H7 (cell line): ENCODE data around the gene MAML1. TPM values are rescaled to one million over a fixed set of nuclear protein-coding genes. Genes with fewer than 3 reads are reported as not detected.

Source experiments
- DNase-seq: peaks from one replicate; pipeline ENCODE4 v3.0.0; 2012
- H3K27me3 ChIP-seq: 2 replicates; pipeline ENCODE4 v1.6.0; 2011; ENCODE audit warnings: mild to moderate bottlenecking, low read length; ENCODE audit not compliant: control insufficient read depth, insufficient read depth
- H3K36me3 ChIP-seq: replicated peaks from 2 replicates; pipeline ENCODE4 v1.5.1; 2011; ENCODE audit warnings: low read length; ENCODE audit not compliant: control insufficient read depth, insufficient read depth
- H3K4me3 ChIP-seq: 2 replicates; pipeline ENCODE4 v1.5.1; 2011; ENCODE audit warnings: low read depth, mild to moderate bottlenecking, control low read depth, low read length, moderate library complexity; ENCODE audit not compliant: insufficient read depth
- total RNA-seq: library from RNA; depleted of rRNA; stranded (reverse); fragments of >200 nt; shearing (Covaris generic); gene quantifications from 2 replicates; pipeline ENCODE4 v1.2.3, GENCODE V29; 2014

The MAML1 gene
- total RNA-seq, 1 experiment from 2014 or later: 21.5 TPM

DNA sequence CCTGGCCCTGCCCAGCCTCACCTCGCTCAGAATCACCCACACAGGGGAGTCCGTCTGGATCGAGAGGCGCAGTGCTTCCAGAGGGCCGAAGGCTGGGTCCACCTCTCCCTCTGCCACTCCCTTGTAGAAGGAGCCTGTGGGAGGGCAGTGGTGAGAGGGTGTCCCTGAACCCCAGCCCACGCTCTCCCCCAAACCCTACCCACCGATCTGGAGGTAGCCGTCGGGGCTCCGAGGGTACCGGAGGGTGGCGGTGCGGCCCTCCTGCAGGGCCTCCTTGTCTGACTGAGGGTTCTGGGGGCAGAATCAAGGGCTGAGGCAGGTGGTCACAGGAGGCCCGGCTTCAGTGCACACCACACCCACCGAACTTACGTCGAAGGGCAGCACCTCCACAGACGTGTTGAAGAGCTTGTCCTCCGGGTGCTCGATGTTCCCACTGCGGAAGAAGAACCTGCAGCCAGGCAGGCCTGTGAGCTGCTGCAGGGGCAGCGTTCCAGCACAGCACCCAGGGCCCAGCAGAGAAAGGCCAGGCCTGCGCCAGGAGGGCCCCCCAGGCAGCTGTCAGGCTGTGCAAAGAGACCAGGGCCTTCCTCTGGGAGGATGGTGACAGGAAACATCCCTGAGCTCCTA is 65.6 kb downstream of the MAML1 start:
- H3K4me3 ChIP-seq: no peak overlapping the region
- H3K36me3 ChIP-seq: peaks cover 16% of the 10 kb centered on the region
- peak; percentile 44 for DNase-seq
- H3K27me3 ChIP-seq: no peaks in the 10 kb centered on the region

DNA sequence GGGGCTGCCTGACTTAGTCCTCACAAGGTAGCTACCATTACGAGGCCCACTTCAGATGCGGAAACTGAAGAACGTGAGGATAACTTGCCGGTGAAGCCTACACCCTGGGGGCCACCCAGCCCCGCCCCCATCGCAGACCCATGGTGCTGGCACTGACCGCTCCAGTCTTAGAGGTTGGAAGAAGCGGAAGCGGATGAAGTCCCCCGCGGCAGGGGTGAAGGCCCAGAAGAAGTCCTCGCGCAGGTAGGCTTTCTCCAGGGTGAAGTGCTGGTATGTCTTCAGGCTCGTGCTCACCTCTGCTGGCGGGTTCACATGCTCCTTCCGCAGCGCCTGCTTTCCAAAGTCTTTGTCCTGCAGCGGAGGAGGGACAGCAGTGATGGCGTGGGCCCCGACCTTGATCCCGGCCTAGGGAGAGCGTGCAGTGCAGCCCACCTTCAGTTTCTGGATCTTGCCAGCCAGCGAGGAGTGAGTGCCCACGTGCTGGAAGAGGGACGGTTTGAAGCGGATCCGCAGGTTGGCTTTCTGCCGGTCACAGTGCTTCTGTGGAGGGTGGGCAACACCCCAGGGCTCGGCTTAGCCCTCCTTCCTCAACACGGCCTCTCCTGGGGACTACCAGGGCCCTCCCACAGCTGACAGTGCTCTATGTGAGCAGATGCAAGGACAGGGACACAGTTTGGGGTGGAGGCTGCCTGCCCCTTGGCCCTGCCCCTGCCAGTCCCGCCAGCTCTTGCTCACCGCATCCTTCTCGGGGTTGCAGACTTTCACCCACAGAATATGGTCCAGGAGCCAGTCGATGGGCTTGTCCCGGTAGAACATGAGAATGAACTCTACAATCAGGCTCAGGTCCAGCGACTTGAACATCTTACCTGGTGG is 66.4 kb downstream of the MAML1 start:
- H3K4me3 ChIP-seq: no peak overlapping the region
- H3K27me3 ChIP-seq: no peaks in the 10 kb centered on the region
- DNase-seq: no peak
- peaks cover 16% of the 10 kb centered on the region for H3K36me3 ChIP-seq

DNA sequence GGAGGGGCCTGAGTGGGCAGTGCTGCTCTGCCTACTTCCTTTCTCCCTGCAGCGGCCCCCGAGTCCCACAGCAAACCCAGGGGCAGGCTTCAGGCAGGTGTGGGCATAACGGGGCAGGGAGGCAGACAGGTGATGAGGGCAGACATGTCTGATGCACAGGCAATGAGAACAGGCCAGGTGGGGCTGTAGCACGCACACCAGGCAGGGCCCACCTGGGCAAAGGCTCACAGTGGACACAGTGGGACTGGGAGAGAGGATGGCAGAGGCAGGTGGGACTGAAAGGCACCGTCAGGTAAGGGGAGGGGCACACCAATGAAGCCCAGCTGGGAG is 67.0 kb downstream of the MAML1 start:
- Histone ChIP-seq H3K4me3 (no peak overlapping the region), H3K27me3 (no peaks in the 10 kb centered on the region), H3K36me3 (peaks cover 16% of the 10 kb centered on the region)
- DNase-seq: no peak

DNA sequence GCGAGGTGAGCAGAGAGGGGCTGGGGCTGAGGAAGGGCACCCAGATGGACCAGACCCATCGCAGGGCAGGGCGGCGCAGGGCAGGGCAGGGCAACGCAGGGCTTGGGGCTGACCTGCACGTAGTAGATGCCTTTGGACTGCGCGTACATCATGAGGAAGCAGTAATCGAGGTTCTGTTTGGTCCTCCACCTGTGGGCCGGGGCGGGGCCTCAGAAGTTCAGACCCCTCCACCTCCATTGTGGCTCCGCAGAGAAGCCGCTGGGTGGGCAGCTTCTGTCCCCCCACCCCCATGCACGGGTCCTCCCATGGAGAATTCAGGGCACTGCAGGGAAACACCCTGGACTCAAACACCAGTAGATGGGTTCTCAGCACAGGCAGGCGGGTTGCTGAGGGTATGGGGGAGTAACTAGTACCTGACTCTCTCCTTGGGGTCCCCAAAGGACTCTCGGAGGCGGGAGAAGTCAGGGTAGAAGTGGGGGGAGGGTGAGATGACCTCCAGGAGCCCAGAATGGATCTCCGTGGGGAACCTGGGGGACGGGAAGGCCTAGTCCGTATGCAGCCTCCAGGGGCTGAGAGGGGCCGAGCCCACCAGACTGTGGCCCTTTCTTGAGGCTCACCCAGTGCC is 67.6 kb downstream of the MAML1 start:
- DNase-seq: no peak
- H3K4me3 ChIP-seq: no peak overlapping the region
- no peaks in the 10 kb centered on the region for H3K27me3 ChIP-seq
- H3K36me3 ChIP-seq: peaks cover 16% of the 10 kb centered on the region

DNA sequence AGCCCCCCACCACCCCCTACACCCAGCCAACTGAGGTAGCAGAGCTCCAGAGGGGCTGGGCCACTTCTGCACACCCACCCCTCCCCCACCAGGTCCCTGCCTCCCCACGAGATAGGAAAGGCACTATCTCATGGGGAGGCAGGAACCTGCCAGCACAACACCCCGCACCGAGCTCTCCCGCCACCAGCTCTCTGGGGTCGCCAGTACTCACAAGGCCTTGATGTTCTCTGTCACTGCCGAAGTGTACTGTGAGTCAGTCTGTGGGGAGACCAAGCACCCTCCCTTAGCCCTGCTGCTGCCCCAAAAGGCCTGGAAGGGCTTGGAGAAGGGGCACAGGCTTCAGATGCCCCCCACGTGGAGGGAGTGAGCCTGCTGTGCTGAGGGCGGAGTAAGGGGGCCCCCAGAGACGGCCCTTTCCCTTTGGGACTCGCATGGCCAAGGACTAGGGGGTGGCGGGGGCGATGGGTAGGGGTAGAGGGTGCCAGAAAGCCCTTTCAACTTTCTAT is 68.1 kb downstream of the MAML1 start:
- Histone ChIP-seq H3K4me3 (no peak overlapping the region), H3K27me3 (no peaks in the 10 kb centered on the region), H3K36me3 (peaks cover 16% of the 10 kb centered on the region)
- DNase-seq: no peak

DNA sequence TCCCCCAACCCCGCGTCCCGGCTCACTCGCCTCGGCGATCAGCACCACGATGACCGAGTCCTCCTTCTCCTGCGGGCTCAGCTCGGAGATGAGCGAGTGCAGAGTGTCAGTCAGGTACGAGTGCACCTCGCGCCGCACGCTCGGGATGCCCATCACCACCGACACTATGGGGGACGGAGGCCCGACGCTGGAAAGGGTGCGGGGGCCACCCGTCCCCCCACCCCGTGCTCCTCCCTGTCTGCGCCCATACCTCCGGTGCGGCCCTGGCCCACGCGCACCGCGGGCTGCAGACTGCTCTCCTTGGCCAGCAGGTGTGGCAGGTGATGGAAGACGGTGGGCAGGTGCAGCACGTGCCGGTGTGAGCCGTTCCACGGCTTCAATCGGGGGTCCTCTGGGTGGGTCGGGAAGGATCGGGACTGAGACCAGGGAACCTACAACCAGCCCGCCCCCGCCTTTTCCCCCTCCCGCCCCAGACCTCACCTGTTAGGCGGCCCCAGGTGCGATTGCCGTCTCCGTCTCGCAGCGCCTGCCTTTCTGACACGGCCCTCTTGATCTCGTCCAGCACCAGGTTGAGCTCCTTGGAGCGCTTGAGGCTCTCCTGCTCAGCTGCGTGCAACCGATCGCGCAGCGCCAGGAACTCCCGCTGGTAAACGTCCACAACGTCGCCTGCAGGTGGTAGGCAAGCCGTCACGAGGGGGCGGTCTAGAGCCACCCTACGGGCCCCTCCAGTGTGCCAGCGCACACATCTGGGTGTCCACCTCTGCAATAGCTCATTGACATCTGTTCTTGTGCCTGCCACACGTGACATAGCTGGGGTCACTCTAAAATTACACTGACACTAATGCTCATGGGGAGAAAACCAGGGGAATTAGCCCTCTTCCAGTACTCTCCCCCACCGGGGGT is 68.9 kb downstream of the MAML1 start:
- DNase-seq: peak; percentile 94
- Histone ChIP-seq H3K4me3 (no peak overlapping the region), H3K36me3 (peaks cover 16% of the 10 kb centered on the region), H3K27me3 (no peaks in the 10 kb centered on the region)

DNA sequence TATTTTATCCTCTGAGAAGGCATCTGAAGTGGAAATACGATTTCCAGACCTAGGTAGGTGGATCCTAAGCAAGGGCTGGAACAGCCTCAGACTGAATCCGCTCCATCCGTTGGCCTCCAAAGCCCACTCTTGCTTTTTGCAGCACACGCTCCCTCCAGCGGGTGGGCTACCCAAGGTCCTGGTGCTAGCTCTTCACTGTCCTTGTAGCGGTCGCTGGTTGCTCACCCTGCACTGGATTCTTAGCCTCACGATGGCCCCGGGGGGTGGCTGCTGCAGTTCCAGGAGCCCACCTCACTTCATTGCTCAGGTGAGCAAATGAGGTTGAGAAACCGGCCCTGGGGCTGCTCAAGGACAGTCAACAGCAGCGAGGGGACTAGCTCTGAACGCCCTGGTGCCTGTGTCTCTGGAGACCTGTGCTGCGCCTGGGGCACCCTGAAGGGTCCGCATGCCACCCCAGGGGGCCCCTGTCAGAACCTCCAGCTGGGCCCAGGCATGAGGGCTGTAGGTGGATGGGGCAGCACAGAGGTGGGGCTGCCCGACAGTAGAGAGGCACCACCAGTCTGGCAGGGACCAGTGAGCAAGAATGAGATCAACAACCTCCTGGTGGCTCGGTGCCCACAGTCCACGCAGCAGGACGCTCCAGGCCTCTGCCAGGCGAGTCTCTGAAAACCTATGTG is 69.7 kb downstream of the MAML1 start:
- H3K4me3 ChIP-seq: no peak overlapping the region

DNA sequence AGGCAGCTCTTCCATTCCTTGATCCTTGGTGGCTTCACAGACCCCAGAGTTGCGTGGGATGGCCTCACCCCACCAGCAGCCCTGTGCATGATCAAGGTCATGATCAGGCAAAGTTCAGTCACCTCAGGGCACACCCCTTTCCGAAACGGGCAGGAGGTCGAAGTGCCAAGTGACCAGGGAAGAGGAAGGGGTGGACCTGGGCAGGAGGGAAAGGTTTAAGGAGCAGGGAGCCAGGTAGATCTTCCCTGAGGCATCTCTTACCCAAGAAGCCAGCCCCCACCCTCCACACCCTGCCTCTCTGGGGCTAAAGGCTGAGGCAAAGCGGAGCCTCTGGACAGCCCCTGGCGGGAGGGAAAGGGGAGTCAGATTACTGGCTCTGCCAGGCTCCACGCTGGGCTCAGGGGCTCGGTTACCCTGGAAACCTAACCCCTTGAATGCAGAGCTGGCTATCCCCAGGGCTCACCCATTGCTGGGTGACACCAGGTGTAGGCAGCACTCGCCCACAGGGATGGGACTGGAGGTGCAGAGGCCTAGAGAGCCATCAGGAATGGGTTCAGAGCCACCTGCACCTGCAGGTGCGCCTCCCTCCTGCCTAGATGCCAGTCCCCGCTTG is 70.4 kb downstream of the MAML1 start:
- H3K4me3 ChIP-seq: no peak overlapping the region
- no peaks in the 10 kb centered on the region for H3K27me3 ChIP-seq
- peak; percentile 88 for DNase-seq
- H3K36me3 ChIP-seq: peaks cover 13% of the 10 kb centered on the region

More for the DNA sequence above, 69.7 kb downstream of the MAML1 start:
- DNase-seq: no peak
- Histone ChIP-seq H3K27me3 (no peaks in the 10 kb centered on the region), H3K36me3 (peaks cover 14% of the 10 kb centered on the region)

DNA sequence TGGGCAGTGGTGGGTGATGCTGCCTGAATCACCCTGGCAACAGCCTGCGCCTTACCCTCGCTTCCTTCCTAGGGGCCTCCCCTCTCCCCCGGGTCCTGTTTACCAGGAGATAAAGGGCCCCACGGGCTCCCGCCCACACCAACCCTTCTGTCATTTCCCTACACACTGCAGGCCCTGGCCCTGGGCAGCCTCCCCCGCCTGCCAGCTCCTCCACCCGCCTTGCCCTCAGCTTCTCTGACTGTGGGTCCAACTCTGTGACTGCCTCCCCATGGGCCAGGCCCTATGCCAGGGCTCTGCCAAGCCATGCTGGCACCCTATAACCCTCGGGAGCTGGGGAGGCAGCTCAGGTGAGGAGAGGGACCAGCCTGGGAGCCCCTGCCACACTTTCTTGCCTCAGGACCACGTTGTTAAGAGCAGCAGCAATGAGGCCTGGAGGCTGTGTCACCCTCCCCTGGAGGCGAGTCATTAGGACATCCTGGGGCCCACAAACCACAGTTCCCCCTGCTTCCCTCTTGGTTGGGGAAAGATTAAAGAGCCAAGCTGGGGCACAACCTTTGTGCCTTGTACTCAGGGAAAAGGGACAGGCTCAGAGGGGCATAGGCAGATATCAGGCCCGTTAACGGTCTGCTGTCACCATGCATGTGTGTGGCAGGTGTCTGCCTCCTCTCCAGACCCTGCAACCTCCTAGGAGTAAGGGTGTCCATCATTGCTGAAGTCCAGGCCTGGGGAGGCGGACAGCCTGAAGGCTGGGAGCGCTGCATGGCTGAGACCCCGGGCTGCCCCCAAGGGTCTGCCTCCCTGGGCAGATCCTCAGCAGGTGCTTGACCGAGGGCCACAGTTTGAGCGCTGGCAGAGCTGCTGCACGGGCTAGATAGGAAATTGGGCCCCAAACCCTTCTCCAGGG is 71.3 kb downstream of the MAML1 start:
- H3K36me3 ChIP-seq: peaks cover 7% of the 10 kb centered on the region
- no peak overlapping the region for H3K4me3 ChIP-seq
- no peaks in the 10 kb centered on the region for H3K27me3 ChIP-seq
- peak; percentile 76 for DNase-seq

DNA sequence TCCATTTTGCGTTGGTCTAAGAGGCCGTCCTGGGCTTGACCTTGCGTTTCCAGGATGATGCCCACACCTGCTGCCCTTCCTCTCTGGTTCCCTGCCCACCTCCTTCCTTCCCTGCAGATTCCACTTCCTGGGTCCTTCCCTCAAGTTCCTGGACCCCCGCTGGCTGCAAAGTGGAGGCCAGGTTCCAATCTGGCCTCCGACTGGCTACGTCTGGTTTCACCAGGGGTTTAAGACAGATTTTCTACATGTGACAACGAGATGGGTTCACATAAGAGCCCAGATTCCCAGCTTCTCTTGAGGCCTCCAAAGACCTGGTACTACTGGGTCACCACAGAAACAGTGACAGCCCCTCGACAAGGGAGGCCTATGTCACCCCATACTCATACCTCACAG is 71.9 kb downstream of the MAML1 start:
- no peak overlapping the region for H3K4me3 ChIP-seq
- DNase-seq: no peak
- no peaks in the 10 kb centered on the region for H3K27me3 ChIP-seq
- H3K36me3 ChIP-seq: peaks cover 2% of the 10 kb centered on the region

DNA sequence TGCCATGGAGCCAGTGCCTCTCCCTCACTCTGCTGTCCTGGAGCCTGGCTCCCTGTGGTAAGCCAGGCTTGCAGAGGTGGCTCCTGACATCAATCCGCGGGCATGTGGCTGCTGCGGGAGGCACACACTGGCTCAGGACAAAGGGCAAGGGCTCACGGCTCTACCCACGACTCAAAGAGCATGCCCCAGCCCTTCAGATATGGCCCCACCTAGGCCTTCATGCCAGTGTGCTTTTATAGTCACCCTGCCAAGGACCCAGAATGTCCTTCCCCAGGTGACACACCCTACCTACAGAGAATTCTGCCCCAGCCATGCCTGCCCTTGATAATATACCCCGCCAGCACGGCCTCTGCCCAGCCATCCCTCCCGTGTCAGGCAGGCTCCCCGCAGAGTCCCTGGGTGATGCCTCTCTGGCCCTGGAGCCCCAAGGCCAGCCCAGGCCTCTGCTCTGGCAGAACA is 72.5 kb downstream of the MAML1 start:
- H3K4me3 ChIP-seq: peak overlapping the region; percentile 85
- H3K36me3 ChIP-seq: no peaks in the 10 kb centered on the region; the same call in 1 of the 2 replicates
- H3K27me3 ChIP-seq: no peaks in the 10 kb centered on the region
- no peak for DNase-seq

DNA sequence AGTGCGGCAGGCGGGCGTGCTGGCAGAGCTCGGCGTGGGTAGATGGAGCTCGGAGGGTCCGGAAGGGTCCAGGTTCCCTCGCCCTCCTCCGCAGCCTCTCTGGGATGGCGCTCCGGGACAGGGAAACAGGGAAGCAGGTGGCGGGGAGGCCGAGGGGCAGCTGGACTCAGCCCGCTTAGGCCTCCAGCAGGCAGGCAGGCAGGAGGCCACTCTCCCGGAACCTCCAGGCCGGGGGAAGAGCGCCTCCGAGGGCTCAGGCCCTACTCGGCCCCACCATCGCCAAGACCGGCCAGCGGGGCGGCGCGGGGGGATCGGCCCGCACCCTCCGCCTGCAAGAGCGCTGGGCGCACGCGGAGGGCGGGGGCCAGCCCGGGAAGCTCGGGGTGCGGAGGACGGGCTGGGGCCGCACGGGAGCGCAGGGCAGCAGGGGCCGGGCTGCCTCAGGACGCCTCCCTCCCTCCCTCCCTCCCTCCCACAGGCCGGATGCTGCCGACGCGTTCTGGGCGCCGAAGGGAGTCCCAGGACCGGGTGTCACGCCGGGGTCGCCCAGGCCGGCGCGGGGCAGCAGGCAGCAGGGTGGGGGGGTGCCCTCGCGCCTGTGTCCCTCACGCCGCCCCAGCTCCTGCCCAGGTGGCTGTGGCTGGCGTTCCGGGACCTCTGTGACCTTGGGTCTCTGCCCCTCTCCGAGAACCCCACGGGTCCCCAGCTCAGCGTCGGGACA is 73.1 kb downstream of the MAML1 start:
- DNase-seq: peak; percentile 88

More for the DNA sequence above, 73.1 kb downstream of the MAML1 start:
- Histone ChIP-seq H3K36me3 (no peaks in the 10 kb centered on the region; the same call in 1 of the 2 replicates), H3K4me3 (peak overlapping the region; percentile 85), H3K27me3 (no peaks in the 10 kb centered on the region)
